Fibroblast of villous mesenchyme (primary cell): ENCODE measurements around the gene MAN1B1. TPM values are rescaled to one million over a fixed set of nuclear protein-coding genes. Genes with fewer than 3 reads are reported as not detected.
"Not testable (repeated sequence)": the region's sequence is repeated elsewhere in the genome, so short reads cannot be mapped to it uniquely, and the experiment has no call there.

Source experiments
- DNase-seq: peaks from one replicate; pipeline ENCODE4 v3.0.0-alpha.2; 2010; ENCODE audit warnings: low read depth
- H3K4me3 ChIP-seq: 2 replicates; pipeline ENCODE4 v1.5.1; 2011; ENCODE audit warnings: low read depth, mild to moderate bottlenecking, low read length
- total RNA-seq: library from RNA; depleted of rRNA; stranded (reverse); fragments of >200 nt; gene quantifications from 2 replicates; pipeline ENCODE4 v1.2.3, GENCODE V29; 2012
- TF ChIP-seq, protein P1 (sequence below): IDR thresholded peaks from 2 replicates; pipeline ENCODE4 v1.5.1; 2012; ENCODE audit warnings: low read depth, mild to moderate bottlenecking, low read length; ENCODE audit not compliant: insufficient read depth

MAN1B1 gene
- total RNA-seq, 1 donor: 65.6 TPM

GRCh38 chr9:137114613-137115393, 28.0 kb downstream of the MAN1B1 start, which contains the start of gene DPP7:
DPP7 (minus strand) TSS chr9:137114733; CDS start chr9:137114713, 20 bp downstream.
- TF ChIP-seq, protein P1, sequence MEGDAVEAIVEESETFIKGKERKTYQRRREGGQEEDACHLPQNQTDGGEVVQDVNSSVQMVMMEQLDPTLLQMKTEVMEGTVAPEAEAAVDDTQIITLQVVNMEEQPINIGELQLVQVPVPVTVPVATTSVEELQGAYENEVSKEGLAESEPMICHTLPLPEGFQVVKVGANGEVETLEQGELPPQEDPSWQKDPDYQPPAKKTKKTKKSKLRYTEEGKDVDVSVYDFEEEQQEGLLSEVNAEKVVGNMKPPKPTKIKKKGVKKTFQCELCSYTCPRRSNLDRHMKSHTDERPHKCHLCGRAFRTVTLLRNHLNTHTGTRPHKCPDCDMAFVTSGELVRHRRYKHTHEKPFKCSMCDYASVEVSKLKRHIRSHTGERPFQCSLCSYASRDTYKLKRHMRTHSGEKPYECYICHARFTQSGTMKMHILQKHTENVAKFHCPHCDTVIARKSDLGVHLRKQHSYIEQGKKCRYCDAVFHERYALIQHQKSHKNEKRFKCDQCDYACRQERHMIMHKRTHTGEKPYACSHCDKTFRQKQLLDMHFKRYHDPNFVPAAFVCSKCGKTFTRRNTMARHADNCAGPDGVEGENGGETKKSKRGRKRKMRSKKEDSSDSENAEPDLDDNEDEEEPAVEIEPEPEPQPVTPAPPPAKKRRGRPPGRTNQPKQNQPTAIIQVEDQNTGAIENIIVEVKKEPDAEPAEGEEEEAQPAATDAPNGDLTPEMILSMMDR: no peak
- H3K4me3 ChIP-seq: peak within 1 kb of the TSS; percentile 63
- peak; percentile 51 for DNase-seq

DNA sequence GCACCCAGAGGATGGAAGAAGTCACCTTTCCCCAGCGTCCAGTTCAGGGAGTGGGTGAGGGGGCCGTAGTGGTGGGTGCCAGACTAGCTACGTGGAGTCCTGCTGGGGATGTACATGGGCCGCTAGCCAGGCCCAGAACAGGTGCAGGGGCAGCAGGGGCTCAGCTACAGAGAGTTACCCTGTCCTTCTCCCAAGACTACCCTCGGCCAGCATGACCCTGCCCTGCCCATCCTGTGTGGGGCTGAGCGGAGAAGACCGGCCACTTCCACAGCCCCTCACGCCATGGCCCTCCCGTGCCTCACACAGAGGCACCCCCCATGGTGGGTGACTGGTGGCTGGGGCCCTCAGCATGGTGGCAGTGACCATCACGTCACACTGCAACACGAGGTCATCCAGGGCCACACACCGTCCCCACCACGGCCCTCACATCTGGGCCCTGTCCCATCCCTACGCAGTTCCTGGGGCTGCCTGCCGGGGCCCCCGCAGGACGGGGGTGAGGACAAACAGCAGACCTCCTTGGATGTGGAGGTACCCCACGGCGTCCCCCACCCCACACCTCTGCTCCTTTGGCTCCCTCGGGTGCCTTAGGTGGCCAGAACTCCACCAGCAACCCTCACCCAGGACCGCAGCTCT, 28.7 kb downstream of the MAN1B1 start:
- no peak for DNase-seq
- TF ChIP-seq, protein P1: no peak

DNA sequence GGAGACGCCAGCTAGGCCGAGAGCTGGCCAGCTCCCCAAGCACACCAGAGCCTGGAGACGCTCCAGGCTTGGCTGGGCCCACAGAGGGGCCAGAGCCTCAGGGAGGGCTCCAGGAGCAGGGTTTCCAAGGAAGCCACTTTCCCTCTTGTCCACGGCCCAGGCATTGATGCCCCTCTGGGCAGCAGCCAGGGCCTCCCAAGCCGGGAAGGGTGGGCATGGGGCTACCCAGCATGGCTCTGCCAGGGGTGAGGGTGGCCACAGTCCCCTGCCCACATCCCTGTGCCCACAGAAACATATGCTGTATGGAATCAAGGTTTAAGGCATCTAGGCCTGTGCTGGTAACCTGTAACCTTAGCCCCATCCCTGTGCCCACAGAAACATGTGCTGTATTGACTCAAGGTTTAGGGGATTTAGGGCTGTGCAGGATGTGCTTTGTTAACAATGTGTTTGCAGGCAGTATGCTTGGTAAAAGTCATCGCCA, 29.3 kb downstream of the MAN1B1 start:
- TF ChIP-seq, protein P1: no peak
- H3K4me3 ChIP-seq: no peak overlapping the region
- peak; percentile 8 for DNase-seq

More for the DNA sequence above, 28.7 kb downstream of the MAN1B1 start:
- H3K4me3 ChIP-seq: no peak overlapping the region

- TF ChIP-seq, protein P1: no peak
- H3K4me3 ChIP-seq: no peak overlapping the region
- DNase-seq: peak; percentile 54
Observed at GRCh38 chr9:137116728-137117127, 29.9 kb downstream of the MAN1B1 start.

DNA sequence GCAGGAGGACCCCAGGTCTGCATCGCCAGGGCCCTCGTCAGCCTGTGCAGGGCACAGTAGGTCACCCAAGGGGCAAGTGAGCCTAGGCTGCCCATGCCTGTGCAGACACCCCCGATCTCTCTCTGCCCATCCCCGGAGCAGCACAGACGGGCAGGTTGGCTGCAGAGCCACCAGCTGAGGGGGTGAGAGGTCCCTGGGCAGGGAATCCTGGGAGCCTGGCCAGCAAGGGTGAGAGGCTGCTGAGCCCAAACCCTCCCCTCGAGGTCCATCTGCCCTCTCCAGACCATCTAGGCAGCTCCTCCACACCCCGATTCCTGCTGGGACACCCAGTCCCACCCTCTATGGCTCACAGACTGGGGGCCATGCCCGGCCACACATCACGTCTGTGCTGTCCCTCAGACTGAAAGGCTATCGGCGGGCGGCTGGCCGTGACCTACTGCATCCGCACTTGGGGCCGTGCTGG, 30.5 kb downstream of the MAN1B1 start:
- no peak for DNase-seq
- no peak overlapping the region for H3K4me3 ChIP-seq
- TF ChIP-seq, protein P1: no peak

- not testable (repeated sequence) for H3K4me3 ChIP-seq, DNase-seq
Observed at GRCh38 chr9:137118092-137118603, 31.4 kb downstream of the MAN1B1 start.

- DNase-seq, H3K4me3 ChIP-seq: not testable (repeated sequence)
Observed at GRCh38 chr9:137121927-137122795, 35.4 kb downstream of the MAN1B1 start.

GRCh38 chr9:137122796-137123467, 36.1 kb downstream of the MAN1B1 start:
- not testable (repeated sequence) for DNase-seq

More at GRCh38 chr9:137122796-137123467, 36.1 kb downstream of the MAN1B1 start:
- H3K4me3 ChIP-seq: not testable (repeated sequence)
